OCI-LY3 (cell line): ENCODE measurements around the gene AMPD2.
A peak's percentile ranks its signal among the peaks of the same experiment; 100 is the strongest.

Source experiments
- H2AFZ ChIP-seq: fragments of 200-600, 300-600 bp; shearing (Covaris generic); 2 replicates; pipeline ENCODE4 v1.6.0; 2014; ENCODE audit warnings: antibody characterized with exemption, low read depth, low read length
- H3K27ac ChIP-seq: fragments of 200-600, 300-600 bp; sonication (generic); 2 replicates; pipeline ENCODE4 v1.5.1; 2014; ENCODE audit warnings: mild to moderate bottlenecking, low read length, moderate library complexity, mixed read lengths
- H3K27me3 ChIP-seq: fragments of 200-600, 300-600 bp; sonication (generic); 2 replicates; pipeline ENCODE4 v1.6.1; 2014; ENCODE audit warnings: low read depth, low read length, mixed read lengths
- H3K36me3 ChIP-seq: fragments of 200-600, 300-600 bp; sonication (generic); replicated peaks from 2 replicates; pipeline ENCODE3; 2014; ENCODE audit warnings: low read depth, low read length, mixed read lengths
- H3K4me1 ChIP-seq: fragments of 300-600, 200-600 bp; sonication (generic); 2 replicates; pipeline ENCODE4 v1.6.1; 2014; ENCODE audit warnings: low read length, mixed read lengths
- H3K4me2 ChIP-seq: fragments of 200-600, 300-600 bp; sonication (generic); 2 replicates; pipeline ENCODE4 v1.6.1; 2014; ENCODE audit warnings: low read length, mixed read lengths
- H3K4me3 ChIP-seq: fragments of 300-600, 200-600 bp; sonication (generic); 2 replicates; pipeline ENCODE4 v1.5.1; 2014; ENCODE audit warnings: antibody characterized with exemption, mild to moderate bottlenecking, low read length, moderate library complexity
- H3K79me2 ChIP-seq: fragments of 300-600, 200-600 bp; shearing (Covaris generic); 2 replicates; pipeline ENCODE4 v1.6.1; 2014; ENCODE audit warnings: mild to moderate bottlenecking, low read length, mixed read lengths
- H3K9ac ChIP-seq: fragments of 300-600, 200-600 bp; shearing (Covaris generic); 2 replicates; pipeline ENCODE4 v1.6.0; 2014; ENCODE audit warnings: mild to moderate bottlenecking, low read length, moderate library complexity
- H3K9me3 ChIP-seq: fragments of 200-600, 300-600 bp; shearing (Covaris generic); 2 replicates; pipeline ENCODE4 v1.6.1; 2014; ENCODE audit warnings: low read length, mixed read lengths; ENCODE audit not compliant: insufficient read depth
- H4K20me1 ChIP-seq: fragments of 200-600, 300-600 bp; sonication (generic); 2 replicates; pipeline ENCODE4 v1.6.1; 2016; ENCODE audit warnings: low read length, mixed read lengths; ENCODE audit not compliant: insufficient read depth
- CTCF ChIP-seq: fragments of 200-600, 300-600 bp; sonication (generic); IDR thresholded peaks from 2 replicates; pipeline ENCODE4 v1.5.1; 2014; ENCODE audit warnings: antibody characterized with exemption, low read length, low read depth
- EZH2phosphoT487 ChIP-seq: fragments of 200-600 bp; shearing (Covaris generic); IDR thresholded peaks from 2 replicates; pipeline ENCODE4 v1.6.1; 2018; ENCODE audit warnings: antibody characterized with exemption, mixed run types, low read depth

AMPD2 gene

DNA sequence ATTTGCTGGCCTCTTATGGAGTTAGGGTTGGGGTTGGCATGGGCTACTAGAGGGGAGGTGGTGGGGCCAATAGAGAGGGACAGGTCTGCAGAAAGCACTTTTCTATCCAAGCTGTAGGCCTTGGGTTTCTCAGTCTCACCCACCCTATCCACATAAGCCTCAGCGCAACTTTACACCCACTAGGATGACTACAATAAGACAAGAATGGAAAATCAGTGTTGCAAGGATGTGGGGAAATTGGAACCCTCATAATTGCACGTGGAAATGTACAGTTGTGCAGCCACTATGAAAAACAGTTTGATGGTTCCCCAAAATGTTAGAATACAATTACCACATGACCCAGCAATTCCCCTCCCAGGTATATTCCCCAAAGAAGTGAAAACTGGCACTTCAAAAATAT is 22.2 kb downstream of the AMPD2 start:
- Histone ChIP-seq H3K4me1 (peaks cover 10% of the 10 kb centered on the region), H3K4me2 (no peak overlapping the region), H3K4me3 (no peak overlapping the region), H3K27ac (no peak overlapping the region), H3K79me2 (no peaks in the 10 kb centered on the region), H3K9ac (no peak overlapping the region), H2AFZ (no peak overlapping the region), H3K27me3 (no peaks in the 10 kb centered on the region), H3K36me3 (no peaks in the 10 kb centered on the region), H3K9me3 (no peaks in the 10 kb centered on the region), H4K20me1 (no peaks in the 10 kb centered on the region)
- TF ChIP-seq CTCF = no peak
- TF ChIP-seq EZH2phosphoT487 = no peak

GRCh38 chr1:109642626-109643025 is 23.0 kb downstream of the AMPD2 start:
- no peak overlapping the region for H3K4me2 ChIP-seq
- no peaks in the 10 kb centered on the region for H3K36me3 ChIP-seq
- H4K20me1 ChIP-seq = no peaks in the 10 kb centered on the region
- H3K4me3 ChIP-seq = no peak overlapping the region
- H3K79me2 ChIP-seq = no peaks in the 10 kb centered on the region
- H3K27ac ChIP-seq = no peak overlapping the region
- H3K9ac ChIP-seq = no peak overlapping the region
- no peaks in the 10 kb centered on the region for H3K9me3 ChIP-seq
- H2AFZ ChIP-seq = no peak overlapping the region
- TF ChIP-seq CTCF (no peak), EZH2phosphoT487 (no peak)
- H3K4me1 ChIP-seq = peaks cover 10% of the 10 kb centered on the region
- no peaks in the 10 kb centered on the region for H3K27me3 ChIP-seq

DNA sequence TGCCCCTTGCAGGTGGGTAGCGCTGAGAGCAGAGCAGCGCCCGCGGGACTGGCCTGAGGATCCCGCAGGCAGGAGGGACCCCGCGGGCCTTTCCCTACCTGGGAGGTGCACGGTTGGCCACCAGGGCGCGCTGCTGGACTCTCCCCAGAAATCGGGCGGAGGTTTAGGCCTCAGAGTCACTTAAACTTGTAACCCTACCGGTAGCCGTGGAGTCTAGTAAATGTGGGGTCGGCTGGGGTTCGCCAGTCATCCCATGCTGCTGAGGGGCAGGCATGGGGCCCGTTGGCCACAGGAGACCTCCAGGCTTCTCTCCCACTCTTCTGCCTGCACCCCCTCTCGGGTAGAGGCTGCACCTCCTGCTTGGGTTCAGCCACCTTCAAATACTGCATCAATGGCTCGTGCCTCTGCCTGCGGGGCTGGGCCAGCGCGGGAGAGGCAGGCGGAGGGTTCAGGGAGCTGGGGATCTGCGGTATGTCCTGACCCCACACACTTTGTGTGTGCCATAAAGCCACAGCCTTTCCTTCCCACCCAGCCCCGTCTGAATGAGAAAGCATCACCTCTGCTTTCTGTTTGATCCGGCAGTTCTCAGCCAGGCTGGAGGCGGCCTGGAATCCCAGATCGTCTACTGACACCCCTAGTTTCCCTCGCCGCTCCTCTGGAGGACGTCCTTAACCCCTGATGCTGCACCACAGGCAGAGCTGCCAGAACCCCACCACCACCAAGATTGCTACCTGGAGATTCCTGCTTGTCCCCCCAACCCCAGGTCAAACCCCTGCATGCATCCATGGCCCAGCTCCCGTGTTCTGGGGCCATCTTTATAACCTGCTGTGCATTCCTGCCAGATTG is 24.0 kb downstream of the AMPD2 start:
- Histone ChIP-seq H3K4me2 (peak overlapping the region; percentile 94), H3K9ac (peak overlapping the region; percentile 60)

More for the DNA sequence above, 24.0 kb downstream of the AMPD2 start:
- Histone ChIP-seq H3K9me3 (no peaks in the 10 kb centered on the region), H3K4me3 (peak overlapping the region; percentile 69), H3K4me1 (peaks cover 10% of the 10 kb centered on the region), H4K20me1 (no peaks in the 10 kb centered on the region), H3K36me3 (no peaks in the 10 kb centered on the region), H3K27ac (no peak overlapping the region), H3K27me3 (no peaks in the 10 kb centered on the region), H3K79me2 (no peaks in the 10 kb centered on the region), H2AFZ (peak overlapping the region; percentile 98)
- TF ChIP-seq EZH2phosphoT487 = no peak
- TF ChIP-seq CTCF = peak; percentile 70
